Measurements from ENCODE around the gene HOOK1. TPM values are rescaled to one million over a fixed set of nuclear protein-coding genes. Genes with fewer than 3 reads are reported as not detected.

The HOOK1 gene
- total and polyA plus RNA-seq, 8 donors, result 10.9 to 32.0 (median 24.7) TPM

DNA sequence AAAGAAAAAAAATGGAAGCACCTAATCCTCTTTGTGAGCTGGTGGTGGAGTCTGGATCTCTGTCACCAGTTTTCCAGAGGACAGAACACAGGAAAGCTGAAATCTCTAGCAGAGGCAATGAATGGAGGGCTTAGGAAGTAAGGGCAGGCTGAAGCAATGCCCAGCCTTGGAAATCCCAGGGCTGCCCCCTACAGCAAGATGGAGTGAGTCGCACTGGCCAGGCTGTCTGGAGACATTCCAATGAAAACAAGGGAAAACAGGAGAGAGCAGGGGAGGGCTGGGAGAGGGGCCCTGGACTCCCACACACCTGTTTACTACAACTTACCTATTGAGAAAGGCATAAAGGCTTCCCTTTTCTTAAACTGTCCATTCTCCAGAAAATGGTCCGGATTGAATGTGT is 85.9 kb downstream of the HOOK1 start:
- no peak overlapping the region for H3K27ac ChIP-seq
- ATAC-seq (no peak), DNase-seq (no peak), FAIRE-seq (no peak)
- H3K27me3 ChIP-seq, result no peaks in the 10 kb centered on the region
- H3K4me1 ChIP-seq, result peaks cover 0 to 3% (median 0%) of the 10 kb centered on the region in 3 donors
- no peak overlapping the region for H3K4me3 ChIP-seq
- TF ChIP-seq, protein P1, sequence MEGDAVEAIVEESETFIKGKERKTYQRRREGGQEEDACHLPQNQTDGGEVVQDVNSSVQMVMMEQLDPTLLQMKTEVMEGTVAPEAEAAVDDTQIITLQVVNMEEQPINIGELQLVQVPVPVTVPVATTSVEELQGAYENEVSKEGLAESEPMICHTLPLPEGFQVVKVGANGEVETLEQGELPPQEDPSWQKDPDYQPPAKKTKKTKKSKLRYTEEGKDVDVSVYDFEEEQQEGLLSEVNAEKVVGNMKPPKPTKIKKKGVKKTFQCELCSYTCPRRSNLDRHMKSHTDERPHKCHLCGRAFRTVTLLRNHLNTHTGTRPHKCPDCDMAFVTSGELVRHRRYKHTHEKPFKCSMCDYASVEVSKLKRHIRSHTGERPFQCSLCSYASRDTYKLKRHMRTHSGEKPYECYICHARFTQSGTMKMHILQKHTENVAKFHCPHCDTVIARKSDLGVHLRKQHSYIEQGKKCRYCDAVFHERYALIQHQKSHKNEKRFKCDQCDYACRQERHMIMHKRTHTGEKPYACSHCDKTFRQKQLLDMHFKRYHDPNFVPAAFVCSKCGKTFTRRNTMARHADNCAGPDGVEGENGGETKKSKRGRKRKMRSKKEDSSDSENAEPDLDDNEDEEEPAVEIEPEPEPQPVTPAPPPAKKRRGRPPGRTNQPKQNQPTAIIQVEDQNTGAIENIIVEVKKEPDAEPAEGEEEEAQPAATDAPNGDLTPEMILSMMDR (IDR thresholded peaks at IDR 0.05), result no peak
- WGBS, 2 donors, result 52 to 61% methylated on average over 2 of the region's 2 CpGs
- H3K9me3 ChIP-seq, result no peaks in the 10 kb centered on the region
- no peaks in the 10 kb centered on the region for H3K36me3 ChIP-seq
- intact Hi-C loops (cut with DNase I), result no loop called here

DNA sequence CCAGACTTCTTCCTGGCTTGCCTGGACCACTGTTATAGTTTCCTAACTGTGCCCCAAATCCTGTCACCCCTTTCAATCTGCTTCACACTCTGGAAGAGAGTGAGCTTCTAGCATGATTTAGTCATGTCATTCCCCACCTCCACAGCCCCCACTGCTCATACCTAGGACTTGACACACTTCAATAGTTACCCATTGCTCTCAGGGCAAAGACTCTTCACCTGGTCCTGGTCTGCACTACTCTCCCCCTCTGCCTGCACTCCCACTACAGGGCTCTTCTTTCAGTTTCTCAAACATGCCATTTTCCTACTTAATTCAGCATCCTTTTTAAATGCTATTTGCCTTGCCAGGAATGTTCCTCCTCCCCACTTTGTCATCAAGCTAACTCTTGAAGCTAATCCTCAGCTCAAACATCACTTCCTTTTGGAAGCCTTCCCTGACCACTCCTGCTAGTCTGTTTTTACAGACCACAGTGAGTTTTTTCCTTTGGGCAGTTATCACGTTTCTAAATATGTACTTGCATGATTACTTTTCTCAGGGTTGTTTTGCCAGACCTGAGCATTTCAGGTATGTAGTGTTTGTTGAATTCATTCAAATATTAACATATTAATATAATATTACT is 87.1 kb downstream of the HOOK1 start:
- TF ChIP-seq, protein P1 (IDR thresholded peaks at IDR 0.05), result no peak
- H3K4me3 ChIP-seq, result no peak overlapping the region
- no peak overlapping the region for H3K27ac ChIP-seq
- no peak for DNase-seq
- WGBS, 2 donors, result 7 to 9% methylated on average over 1 of the region's 1 CpG
- H3K4me1 ChIP-seq, result peaks cover 0 to 3% (median 0%) of the 10 kb centered on the region in 3 donors
- FAIRE-seq, result no peak
- intact Hi-C loops (cut with DNase I), result no loop called here
- no peak for ATAC-seq
- H3K27me3 ChIP-seq, result no peaks in the 10 kb centered on the region
- no peaks in the 10 kb centered on the region for H3K36me3 ChIP-seq
- no peaks in the 10 kb centered on the region for H3K9me3 ChIP-seq

DNA sequence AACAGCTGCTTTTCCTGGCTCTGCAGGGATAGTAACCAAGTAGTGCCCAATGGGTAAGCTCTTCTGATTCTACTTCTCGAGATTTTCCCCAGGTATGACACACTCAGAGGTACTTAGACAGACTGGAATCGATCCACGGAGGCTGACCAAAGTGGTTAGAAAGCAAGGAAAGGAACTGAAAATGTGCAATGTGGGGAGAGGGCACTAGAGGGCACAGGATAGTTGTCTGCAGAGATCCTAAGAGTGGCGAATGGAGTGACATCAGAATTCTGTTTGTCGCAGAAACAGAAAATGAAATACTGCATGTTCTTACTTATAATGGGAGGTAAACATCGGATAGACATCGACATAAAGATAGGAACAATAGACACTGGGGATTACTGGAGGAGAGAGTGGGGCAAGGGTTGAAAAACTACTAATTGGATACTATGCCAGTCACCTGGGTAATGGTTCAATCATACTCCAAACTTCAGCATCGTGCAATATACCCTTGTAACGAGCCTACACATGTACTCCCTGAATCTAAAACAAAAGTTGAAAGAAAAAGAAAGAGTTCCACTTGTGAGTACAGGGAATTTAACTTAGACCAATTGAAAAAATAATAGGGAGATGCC is 88.5 kb downstream of the HOOK1 start:
- H3K27ac ChIP-seq, result no peak overlapping the region
- H3K36me3 ChIP-seq, result no peaks in the 10 kb centered on the region
- DNase-seq (peak in 2 of 6 donors; percentile 13 to 51), FAIRE-seq (no peak), ATAC-seq (peak; percentile 63 to 93 (median 90))
- no peaks in the 10 kb centered on the region for H3K9me3 ChIP-seq
- no peak overlapping the region for H3K4me3 ChIP-seq
- no peaks in the 10 kb centered on the region for H3K27me3 ChIP-seq
- intact Hi-C loops (cut with DNase I), result no loop called here
- WGBS, 2 donors, result 16 to 23% methylated on average over 9 of the region's 9 CpGs
- TF ChIP-seq, protein P1 (IDR thresholded peaks at IDR 0.05), result peak in 3 of 4 donors; percentile 26 to 36 (median 26)
- H3K4me1 ChIP-seq, result peaks cover 0 to 3% (median 0%) of the 10 kb centered on the region in 3 donors

DNA sequence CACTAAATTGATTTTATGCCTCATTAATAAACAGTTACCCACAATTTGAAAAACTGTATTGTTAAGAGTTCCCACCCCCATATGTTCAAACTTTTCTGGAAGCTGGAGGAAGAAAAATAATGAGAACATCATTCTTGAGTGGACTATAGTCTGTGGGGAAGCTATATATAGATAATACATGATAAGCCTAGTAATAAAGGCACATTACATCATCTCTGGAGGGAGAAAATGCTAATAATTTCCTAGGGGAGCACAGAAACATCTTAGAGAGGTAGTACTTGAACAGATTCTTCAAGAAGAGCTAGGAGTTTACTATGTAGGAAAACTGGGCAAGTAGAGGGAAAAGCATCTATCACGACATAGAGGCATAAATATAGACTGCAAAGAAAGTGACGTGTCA is 92.2 kb downstream of the HOOK1 start:
- H3K27me3 ChIP-seq, result no peaks in the 10 kb centered on the region
- H3K4me3 ChIP-seq, result no peak overlapping the region
- H3K36me3 ChIP-seq, result no peaks in the 10 kb centered on the region
- intact Hi-C loops (cut with DNase I), result no loop called here
- no peaks in the 10 kb centered on the region for H3K9me3 ChIP-seq
- H3K27ac ChIP-seq, result no peak overlapping the region
- DNase-seq (no peak), FAIRE-seq (no peak), ATAC-seq (no peak)
- 62 to 70% methylated on average over 2 of the region's 2 CpGs for WGBS, 2 donors
- TF ChIP-seq, protein P1 (IDR thresholded peaks at IDR 0.05), result no peak
- H3K4me1 ChIP-seq, result no peaks in the 10 kb centered on the region

DNA sequence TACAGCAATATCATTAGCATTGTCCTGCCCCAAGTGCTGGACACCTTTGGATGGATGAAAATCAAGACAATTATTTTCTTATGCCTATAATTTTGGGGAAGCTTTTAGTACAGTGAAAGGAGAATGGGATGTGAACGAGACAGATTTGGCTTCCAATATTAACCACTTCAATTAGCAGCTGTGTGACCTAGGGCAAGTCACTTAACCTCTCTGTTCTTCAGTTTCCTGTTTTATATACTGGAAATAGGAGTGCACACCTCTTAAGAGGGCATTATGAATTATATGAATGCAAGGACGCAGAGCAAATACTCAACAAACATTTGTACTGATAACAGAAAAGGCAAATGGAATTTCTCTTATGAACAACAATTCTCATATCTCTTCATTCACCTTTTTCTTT is 93.3 kb downstream of the HOOK1 start:
- H3K9me3 ChIP-seq, result no peaks in the 10 kb centered on the region
- ATAC-seq (no peak), FAIRE-seq (no peak), DNase-seq (no peak)
- intact Hi-C loops (cut with DNase I), result no loop called here
- H3K4me3 ChIP-seq, result no peak overlapping the region
- TF ChIP-seq, protein P1 (IDR thresholded peaks at IDR 0.05), result no peak
- WGBS, 2 donors, result 57 to 72% methylated on average over 2 of the region's 2 CpGs
- no peaks in the 10 kb centered on the region for H3K27me3 ChIP-seq
- no peaks in the 10 kb centered on the region for H3K36me3 ChIP-seq
- H3K4me1 ChIP-seq, result no peaks in the 10 kb centered on the region
- no peak overlapping the region for H3K27ac ChIP-seq
